ENCODE results near the gene S100A13. TPM values are rescaled to one million over a fixed set of nuclear protein-coding genes. Genes with fewer than 3 reads are reported as not detected.

The S100A13 gene
- total RNA-seq, 1 experiment from 2014 or later: 55.0 TPM

DNA sequence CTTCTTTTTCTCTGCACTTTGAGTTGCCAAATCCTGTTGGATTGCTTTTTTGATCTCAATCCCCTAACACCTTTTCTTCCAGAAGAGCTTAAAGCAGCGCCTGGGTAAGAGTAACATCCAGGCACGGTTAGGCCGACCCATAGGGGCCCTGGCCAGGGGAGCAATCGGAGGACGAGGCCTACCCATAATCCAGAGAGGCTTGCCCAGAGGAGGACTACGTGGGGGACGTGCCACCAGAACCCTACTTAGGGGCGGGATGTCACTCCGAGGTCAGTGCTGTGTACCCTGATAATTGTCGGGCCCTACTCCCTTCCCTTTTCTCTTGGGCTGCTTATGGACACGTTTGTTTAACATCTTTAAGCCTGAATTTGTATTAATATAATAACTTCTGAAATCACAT is 14.9 kb upstream of the S100A13 start:
- Histone ChIP-seq H3K4me1 (ENCODE audit: insufficient read depth, low read length) (no peaks in the 10 kb centered on the region), H3K9ac (ENCODE audit: extremely low read depth, insufficient read length, low read length) (no peak overlapping the region), H3K56ac (ENCODE audit: insufficient read length, low read depth, low read length) (no peak overlapping the region), H3K27ac (ENCODE audit: insufficient read length, low read depth, low read length) (no peak overlapping the region), H3K23me2 (ENCODE audit: insufficient read length, low read depth, low read length, poor library complexity, severe bottlenecking) (no peaks in the 10 kb centered on the region), H3K27me3 (ENCODE audit: insufficient read depth, low read length) (no peaks in the 10 kb centered on the region), H2BK20ac (ENCODE audit: low read depth, low read length, poor library complexity, severe bottlenecking) (no peak overlapping the region), H4K8ac (replicated peaks; ENCODE audit: insufficient read length, low read depth, low read length) (no peak overlapping the region), H2BK5ac (ENCODE audit: insufficient read length, low read length) (no peak overlapping the region), H2BK12ac (ENCODE audit: insufficient read length, low read depth, low read length) (no peak overlapping the region), H2BK120ac (ENCODE audit: low read depth, low read length, poor library complexity, severe bottlenecking) (no peak overlapping the region), H3K9me3 (ENCODE audit: control insufficient read depth, low read depth, low read length) (no peaks in the 10 kb centered on the region), H2AFZ (ENCODE audit: low read length) (no peak overlapping the region), H3K14ac (ENCODE audit: insufficient read depth, low read length) (no peak overlapping the region), H3T11ph (ENCODE audit: low read length) (no peak overlapping the region), H3K23ac (ENCODE audit: insufficient read length, low read depth, low read length) (no peak overlapping the region), H3K18ac (ENCODE audit: insufficient read length, low read depth, low read length) (no peak overlapping the region), H3K4me2 (ENCODE audit: insufficient read depth, insufficient read length, low read length) (no peak overlapping the region), H3K79me1 (ENCODE audit: insufficient read depth, low read depth, low read length, poor library complexity, severe bottlenecking) (peaks cover 4% of the 10 kb centered on the region), H2AK5ac (ENCODE audit: insufficient read length, low read length) (no peak overlapping the region), H3K79me2 (ENCODE audit: insufficient read depth, low read length) (no peaks in the 10 kb centered on the region), H4K5ac (ENCODE audit: insufficient read length, low read depth, low read length) (no peak overlapping the region), H4K91ac (ENCODE audit: insufficient read length, low read depth, low read length) (no peak overlapping the region), H3K4ac (ENCODE audit: low read depth, low read length) (no peak overlapping the region), H4K20me1 (ENCODE audit: control insufficient read depth, insufficient read depth, insufficient read length) (no peaks in the 10 kb centered on the region), H2BK15ac (ENCODE audit: low read depth, low read length) (no peak overlapping the region)
- no CpG with 5 or more reads among the region's 11 CpGs for WGBS (ENCODE audit: extremely low coverage, insufficient read length, low lambda C conversion rate)
- Mint-ChIP-seq H3K27ac (no peak overlapping the region), H3K27me3 (ENCODE audit: low read depth) (no peaks in the 10 kb centered on the region), H3K36me3 (ENCODE audit: insufficient read depth in 1 of 3, low read depth in 3 of 3) (peaks cover 56 to 95% (median 87%) of the 10 kb centered on the region in 3 experiments; a peak in 6 of 7 replicates), H3K9me3 (no peaks in the 10 kb centered on the region), H3K4me3 (no peak overlapping the region), H3K4me1 (peaks cover under 1 to 1% of the 10 kb centered on the region in 2 experiments; a peak in 3 of 4 replicates)
- DNase-seq: no peak
- TF ChIP-seq CTCF (conservative IDR thresholded peaks at IDR 0.05): no peak

Measured in H9 (cell line).